Neural cell (in vitro differentiated cells): Measurements from ENCODE around the gene MACROD1. TPM values are rescaled to one million over a fixed set of nuclear protein-coding genes. Genes with fewer than 3 reads are reported as not detected.

Experiments
- H2AFZ ChIP-seq: fragments of 200-600, 300-800 bp; sonication (generic), shearing (Covaris generic); 2 replicates; pipeline ENCODE4 v1.6.0; 2014; ENCODE audit warnings: low read depth, mild to moderate bottlenecking, antibody characterized with exemption, low read length, moderate library complexity
- H3F3A ChIP-seq: fragments of 200-600 bp; shearing (Covaris generic); 2 replicates; pipeline ENCODE4 v1.6.1; 2016; ENCODE audit warnings: mild to moderate bottlenecking, moderate library complexity, mixed read lengths, antibody characterized with exemption, low read length; ENCODE audit not compliant: insufficient read depth, poor library complexity, severe bottlenecking
- H3K27ac ChIP-seq: fragments of 200-600, 300-800 bp; sonication (generic), shearing (Covaris generic); 2 replicates; pipeline ENCODE4 v1.5.1; 2014; ENCODE audit warnings: mild to moderate bottlenecking, low read length, moderate library complexity
- H3K27me3 ChIP-seq: fragments of 300-800, 200-600 bp; sonication (generic), shearing (Covaris generic); 2 replicates; pipeline ENCODE4 v1.6.0; 2014; ENCODE audit warnings: mild to moderate bottlenecking, low read depth, low read length, moderate library complexity; ENCODE audit not compliant: insufficient read depth
- H3K36me3 ChIP-seq: fragments of 300-800, 200-600 bp; sonication (generic), shearing (Covaris generic); 2 replicates; pipeline ENCODE4 v1.5.1; 2014; ENCODE audit warnings: mild to moderate bottlenecking, antibody characterized with exemption, low read length, moderate library complexity; ENCODE audit not compliant: insufficient read depth
- H3K4me2 ChIP-seq: fragments of 300-800, 200-600 bp; sonication (generic), shearing (Covaris generic); 2 replicates; pipeline ENCODE4 v1.6.0; 2014; ENCODE audit warnings: mild to moderate bottlenecking, low read length
- H3K4me3 ChIP-seq: fragments of 300-800, 200-600 bp; sonication (generic), shearing (Covaris generic); 2 replicates; pipeline ENCODE4 v1.5.1; 2014; ENCODE audit warnings: mild to moderate bottlenecking, low read length, moderate library complexity
- H3K79me2 ChIP-seq: fragments of 200-600 bp; shearing (Covaris generic); replicated peaks from 2 replicates; pipeline ENCODE4 v1.6.0; 2014; ENCODE audit warnings: mild to moderate bottlenecking, low read length, moderate library complexity; ENCODE audit not compliant: insufficient read depth
- H3K9ac ChIP-seq: fragments of 300-800, 200-600 bp; sonication (generic), shearing (Covaris generic); 2 replicates; pipeline ENCODE4 v1.6.1; 2016; ENCODE audit warnings: mild to moderate bottlenecking, low read length, mixed read lengths
- H3K9me2 ChIP-seq: fragments of 200-600 bp; shearing (Covaris generic); 2 replicates; pipeline ENCODE4 v1.6.1; 2016; ENCODE audit warnings: mild to moderate bottlenecking, low read length, mixed read lengths; ENCODE audit not compliant: insufficient read depth
- H3K9me3 ChIP-seq: fragments of 200-600, 300-800 bp; sonication (generic), shearing (Covaris generic); 2 replicates; pipeline ENCODE4 v1.6.1; 2016; ENCODE audit warnings: mild to moderate bottlenecking, mixed run types, low read length, moderate library complexity, mixed read lengths
- H4K20me1 ChIP-seq: fragments of 200-600 bp; shearing (Covaris generic); 2 replicates; pipeline ENCODE4 v1.6.1; 2016; ENCODE audit warnings: mild to moderate bottlenecking, mixed run types; ENCODE audit not compliant: insufficient read depth
- CTCF ChIP-seq: fragments of 450-650 bp; IDR thresholded peaks from 2 replicates; pipeline ENCODE4 v1.5.1; 2014; ENCODE audit warnings: antibody characterized with exemption, mild to moderate bottlenecking, moderate library complexity; ENCODE audit not compliant: poor library complexity, severe bottlenecking
- EP300 ChIP-seq: fragments of 450-650 bp; conservative IDR thresholded peaks from 2 replicates; pipeline ENCODE4 v1.6.1; 2014; ENCODE audit warnings: antibody characterized with exemption, mild to moderate bottlenecking, moderate library complexity; ENCODE audit not compliant: poor library complexity, severe bottlenecking
- EZH2 ChIP-seq: fragments of 200-600, 300-800 bp; shearing (Covaris generic), sonication (generic); IDR thresholded peaks from 2 replicates; pipeline ENCODE4 v1.6.1; 2014; ENCODE audit warnings: antibody characterized with exemption, low read length, borderline replicate concordance, mild to moderate bottlenecking; ENCODE audit not compliant: insufficient read depth, poor library complexity, severe bottlenecking
- MXI1 ChIP-seq: fragments of 450-650 bp; conservative IDR thresholded peaks from 2 replicates; pipeline ENCODE4 v1.6.1; 2014; ENCODE audit warnings: antibody characterized with exemption, mild to moderate bottlenecking; ENCODE audit not compliant: poor library complexity, severe bottlenecking
- POLR2AphosphoS5 ChIP-seq: IDR thresholded peaks from 2 replicates; pipeline ENCODE4 v1.6.1; 2012
- RAD21 ChIP-seq: fragments of 450-650 bp; conservative IDR thresholded peaks from 2 replicates; pipeline ENCODE4 v1.6.1; 2014; ENCODE audit warnings: antibody characterized with exemption, mild to moderate bottlenecking, moderate library complexity
- REST ChIP-seq: IDR thresholded peaks from 2 replicates; pipeline ENCODE4 v1.6.1; 2012; ENCODE audit warnings: borderline replicate concordance
- SMC3 ChIP-seq: fragments of 450-650 bp; conservative IDR thresholded peaks from 2 replicates; pipeline ENCODE4 v1.6.1; 2014; ENCODE audit warnings: antibody characterized with exemption, mild to moderate bottlenecking, moderate library complexity; ENCODE audit not compliant: poor library complexity
- TAF1 ChIP-seq: IDR thresholded peaks from 2 replicates; pipeline ENCODE4 v1.6.1; 2012; ENCODE audit warnings: low read depth
- polyA plus RNA-seq: library from polyadenylated mRNA; depleted of rRNA; stranded (reverse); fragments of >200 nt; gene quantifications from 2 replicates; pipeline ENCODE4 v1.2.3, GENCODE V29; 2014

MACROD1 gene
- polyA plus RNA-seq, 1 donor from 2014 or later = 30.8 TPM

DNA sequence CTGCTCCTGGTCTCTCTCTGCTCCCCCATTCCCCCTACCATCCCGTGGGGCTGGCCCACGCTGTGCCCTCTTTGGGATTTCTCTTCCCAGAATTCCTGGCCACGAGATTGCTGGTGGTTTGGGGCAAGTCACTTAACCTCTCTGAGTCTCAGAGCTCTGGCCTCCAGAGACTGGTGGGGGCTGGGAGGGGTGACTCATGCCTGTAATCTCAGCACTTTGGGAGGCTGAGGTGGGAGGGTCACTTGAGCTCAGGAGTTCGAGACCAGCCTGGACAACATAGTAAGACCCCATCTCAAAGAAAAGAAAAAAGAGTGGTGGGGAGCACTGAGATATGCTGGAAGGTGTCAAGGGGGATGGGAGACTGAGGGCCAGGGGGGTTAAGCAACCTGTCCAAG, 161.3 kb downstream of the MACROD1 start:
- no peak for TF ChIP-seq MXI1
- no peak for TF ChIP-seq CTCF
- TF ChIP-seq RAD21 = no peak
- TF ChIP-seq EZH2 = no peak
- no peak for TF ChIP-seq POLR2AphosphoS5
- no peak for TF ChIP-seq SMC3
- TF ChIP-seq REST = no peak
- no peak for TF ChIP-seq TAF1
- no peak for TF ChIP-seq EP300
- no peak overlapping the region for H3K4me3 ChIP-seq
- peaks cover 7% of the 10 kb centered on the region for H3K27me3 ChIP-seq

GRCh38 chr11:64003807-64004589, 161.9 kb downstream of the MACROD1 start:
- H3K27ac ChIP-seq = no peak overlapping the region
- H3K4me2 ChIP-seq = no peak overlapping the region
- H3K27me3 ChIP-seq = peaks cover 7% of the 10 kb centered on the region
- no peaks in the 10 kb centered on the region for H3K36me3 ChIP-seq
- H3K9ac ChIP-seq = no peak overlapping the region
- H3K9me3 ChIP-seq = no peaks in the 10 kb centered on the region
- no peak overlapping the region for H2AFZ ChIP-seq
- TF ChIP-seq REST (no peak), CTCF (no peak), EP300 (no peak), SMC3 (no peak), POLR2AphosphoS5 (no peak), MXI1 (no peak), TAF1 (no peak), RAD21 (no peak), EZH2 (no peak)
- no peaks in the 10 kb centered on the region for H4K20me1 ChIP-seq
- no peaks in the 10 kb centered on the region for H3K79me2 ChIP-seq
- no peaks in the 10 kb centered on the region for H3F3A ChIP-seq
- H3K4me3 ChIP-seq = no peak overlapping the region
- H3K9me2 ChIP-seq = no peaks in the 10 kb centered on the region

More for the DNA sequence above, 161.3 kb downstream of the MACROD1 start:
- no peaks in the 10 kb centered on the region for H3K9me3 ChIP-seq
- H3K4me2 ChIP-seq = no peak overlapping the region
- H3K9me2 ChIP-seq = no peaks in the 10 kb centered on the region
- no peaks in the 10 kb centered on the region for H3F3A ChIP-seq
- H4K20me1 ChIP-seq = no peaks in the 10 kb centered on the region
- no peak overlapping the region for H3K27ac ChIP-seq
- no peaks in the 10 kb centered on the region for H3K36me3 ChIP-seq
- H2AFZ ChIP-seq = no peak overlapping the region
- no peak overlapping the region for H3K9ac ChIP-seq
- H3K79me2 ChIP-seq = no peaks in the 10 kb centered on the region
